K562 (cell line): ENCODE measurements around the gene GAPT.

Experiments
- KAT7 ChIP-seq: sonication (generic); formaldehyde crosslinking; IDR thresholded peaks from 2 replicates; pipeline ENCODE4 v1.8.0; 2022; ENCODE audit warnings: missing genetic modification reagents, mild to moderate bottlenecking, borderline replicate concordance
- POLR2A ChIP-seq: fragments of 450-650 bp; conservative IDR thresholded peaks from 2 replicates; pipeline ENCODE4 v1.6.1; 2016

DNA sequence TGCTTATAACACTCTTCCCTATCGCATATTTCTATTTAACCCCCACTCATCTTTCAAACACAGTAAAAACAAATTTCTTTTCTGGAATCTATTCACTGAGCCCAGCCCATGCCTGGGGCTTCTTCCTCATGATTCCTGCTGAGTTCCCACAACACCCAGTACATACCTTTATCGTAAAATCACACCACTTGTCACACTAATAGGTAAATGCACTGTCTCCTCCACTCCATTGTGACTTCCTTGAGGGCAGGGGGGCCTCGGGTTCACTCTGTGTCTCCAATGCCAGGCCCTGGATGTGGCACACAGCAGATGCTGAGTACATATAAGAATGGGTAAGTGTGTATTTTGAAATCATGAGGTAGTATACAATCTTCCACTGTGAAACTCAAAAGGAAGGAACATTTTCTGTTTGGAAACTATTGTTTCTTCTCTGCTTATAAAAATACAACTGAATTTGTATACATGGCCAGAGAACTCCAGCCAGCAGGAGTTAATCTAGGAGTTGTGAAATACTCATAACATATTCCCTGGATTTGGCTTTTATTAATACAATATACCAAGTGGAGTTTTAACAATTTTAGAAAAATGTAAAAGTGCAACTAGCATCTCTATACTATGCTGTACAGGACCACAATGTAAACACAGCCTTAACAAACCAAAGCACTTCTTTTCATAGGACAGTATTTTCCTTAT, 38.5 kb upstream of the GAPT start:
- TF ChIP-seq KAT7 (CRISPR knock-in tag): no peak
- no peak for TF ChIP-seq POLR2A
